ENCODE measurements around the gene NEK7. TPM values are rescaled to one million over a fixed set of nuclear protein-coding genes. Genes with fewer than 3 reads are reported as not detected.

NEK7 gene
- total and polyA plus RNA-seq, 10 donors = 16.9 to 120 (median 73.2) TPM

DNA sequence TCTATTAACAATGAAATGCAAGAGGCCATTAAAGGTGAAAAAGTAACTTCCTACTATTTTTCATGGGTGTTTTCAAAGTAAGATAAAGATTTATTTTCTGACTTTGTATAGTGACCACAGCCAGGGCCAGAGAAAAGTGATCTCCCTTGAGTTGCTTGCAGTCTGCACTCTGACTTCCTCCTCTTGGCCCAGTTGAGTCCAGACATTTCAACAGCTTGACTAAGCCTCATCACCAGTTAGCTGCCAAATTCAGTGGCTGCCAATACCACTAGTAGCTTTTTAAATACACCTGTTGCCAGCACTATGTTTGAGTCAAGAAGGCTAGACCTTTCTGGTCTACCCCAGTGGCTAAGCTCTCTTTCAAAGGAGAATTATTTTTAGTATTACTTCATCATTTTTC is 3.7 kb upstream of the NEK7 start:
- no peak for TF ChIP-seq CTCF (IDR thresholded peaks at IDR 0.05 in 8 of 11, conservative IDR thresholded peaks at IDR 0.05 in 3 of 11)
- no peak for TF ChIP-seq POLR2A (IDR thresholded peaks at IDR 0.05)
- TF ChIP-seq POLR2AphosphoS5 (IDR thresholded peaks at IDR 0.05) = no peak

GRCh38 chr1:198153804-198154203 is 3.0 kb upstream of the NEK7 start:
- Histone ChIP-seq H3K27me3 (replicated peaks in 1 of 7) (no peaks in the 10 kb centered on the region), H3K4me3 (no peak overlapping the region), H3K36me3 (no peaks in the 10 kb centered on the region), H3K9me3 (no peaks in the 10 kb centered on the region), H3K4me1 (peaks cover 5 to 19% (median 11%) of the 10 kb centered on the region in 6 donors), H3K27ac (no peak overlapping the region)
- DNase-seq = no peak
- intact Hi-C loops (cut with DNase I; ENCODE audit: low total_unique reads) = no loop called here
- WGBS, 5 donors = 84 to 98% (median 93%) methylated on average over 1 of the region's 1 CpG
- TF ChIP-seq CTCF (IDR thresholded peaks at IDR 0.05 in 8 of 11, conservative IDR thresholded peaks at IDR 0.05 in 3 of 11) (no peak), POLR2A (IDR thresholded peaks at IDR 0.05) (no peak), POLR2AphosphoS5 (IDR thresholded peaks at IDR 0.05) (no peak)

More for the DNA sequence above, 3.7 kb upstream of the NEK7 start:
- no peak for DNase-seq
- peaks cover under 1 to 12% (median 5%) of the 10 kb centered on the region in 6 donors for H3K4me1 ChIP-seq
- no peak overlapping the region for H3K27ac ChIP-seq
- H3K27me3 ChIP-seq (replicated peaks in 1 of 7) = no peaks in the 10 kb centered on the region
- no peaks in the 10 kb centered on the region for H3K36me3 ChIP-seq
- H3K9me3 ChIP-seq = no peaks in the 10 kb centered on the region
- H3K4me3 ChIP-seq = no peak overlapping the region
- intact Hi-C loops (cut with DNase I; ENCODE audit: low total_unique reads) = no loop called here

DNA sequence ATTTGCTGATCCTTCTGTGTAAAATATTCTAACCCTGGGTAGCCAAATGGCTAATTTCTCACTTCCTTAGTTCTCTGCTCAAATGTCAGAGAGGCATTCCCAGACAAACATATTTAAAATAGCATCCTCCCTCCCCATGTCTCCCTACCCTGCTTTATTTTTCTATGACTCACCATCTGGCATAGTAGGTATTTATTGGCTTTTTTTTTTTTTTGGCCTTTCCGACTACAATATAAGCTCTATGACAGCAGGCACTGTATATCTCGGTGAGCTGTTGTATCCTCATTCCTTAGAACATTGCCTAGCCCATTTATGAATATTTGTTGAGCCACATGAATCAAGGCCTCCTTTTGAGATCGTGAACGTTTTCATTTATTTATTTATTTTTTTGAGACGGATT is 1.5 kb upstream of the NEK7 start:
- H3K36me3 ChIP-seq = no peaks in the 10 kb centered on the region
- H3K4me3 ChIP-seq = no peak overlapping the region
- peaks cover 15 to 34% (median 21%) of the 10 kb centered on the region in 6 donors for H3K4me1 ChIP-seq
- DNase-seq = no peak
- H3K27me3 ChIP-seq (replicated peaks in 1 of 7) = no peaks in the 10 kb centered on the region
- no peak overlapping the region for H3K27ac ChIP-seq
- H3K9me3 ChIP-seq = no peaks in the 10 kb centered on the region
- intact Hi-C loops (cut with DNase I; ENCODE audit: low total_unique reads) = no loop called here
- WGBS, 5 donors = 82 to 91% (median 86%) methylated on average over 5 of the region's 5 CpGs
- TF ChIP-seq CTCF (IDR thresholded peaks at IDR 0.05 in 8 of 11, conservative IDR thresholded peaks at IDR 0.05 in 3 of 11) (no peak), POLR2AphosphoS5 (IDR thresholded peaks at IDR 0.05) (no peak), POLR2A (IDR thresholded peaks at IDR 0.05) (no peak)

GRCh38 chr1:198156111-198156744 is 570 bp upstream of the NEK7 start:
- intact Hi-C loops (cut with DNase I; ENCODE audit: low total_unique reads) = no loop called here
- no peaks in the 10 kb centered on the region for H3K9me3 ChIP-seq
- no peak for TF ChIP-seq POLR2A (IDR thresholded peaks at IDR 0.05)
- peak in 1 of 3 donors; percentile 58 for TF ChIP-seq POLR2AphosphoS5 (IDR thresholded peaks at IDR 0.05)
- TF ChIP-seq CTCF (IDR thresholded peaks at IDR 0.05 in 8 of 11, conservative IDR thresholded peaks at IDR 0.05 in 3 of 11) = peak; percentile 63 to 86 (median 79)
- no peak for DNase-seq
- H3K27ac ChIP-seq = peak overlapping the region; percentile 96 to 100 (median 99)
- peaks cover 19 to 43% (median 27%) of the 10 kb centered on the region in 6 donors for H3K4me1 ChIP-seq
- no peaks in the 10 kb centered on the region for H3K27me3 ChIP-seq (replicated peaks in 1 of 7)
- H3K36me3 ChIP-seq = no peaks in the 10 kb centered on the region
- H3K4me3 ChIP-seq = peak overlapping the region; percentile 68 to 95 (median 88)
- WGBS, 5 donors = 0 to 1% (median 1%) methylated on average over 13 of the region's 13 CpGs

All from spleen (tissue), 11 donors.